ENCODE measurements around the gene BSG.
"Not testable (repeated sequence)": the region's sequence is repeated elsewhere in the genome, so short reads cannot be mapped to it uniquely, and the experiment has no call there.

The BSG gene

DNA sequence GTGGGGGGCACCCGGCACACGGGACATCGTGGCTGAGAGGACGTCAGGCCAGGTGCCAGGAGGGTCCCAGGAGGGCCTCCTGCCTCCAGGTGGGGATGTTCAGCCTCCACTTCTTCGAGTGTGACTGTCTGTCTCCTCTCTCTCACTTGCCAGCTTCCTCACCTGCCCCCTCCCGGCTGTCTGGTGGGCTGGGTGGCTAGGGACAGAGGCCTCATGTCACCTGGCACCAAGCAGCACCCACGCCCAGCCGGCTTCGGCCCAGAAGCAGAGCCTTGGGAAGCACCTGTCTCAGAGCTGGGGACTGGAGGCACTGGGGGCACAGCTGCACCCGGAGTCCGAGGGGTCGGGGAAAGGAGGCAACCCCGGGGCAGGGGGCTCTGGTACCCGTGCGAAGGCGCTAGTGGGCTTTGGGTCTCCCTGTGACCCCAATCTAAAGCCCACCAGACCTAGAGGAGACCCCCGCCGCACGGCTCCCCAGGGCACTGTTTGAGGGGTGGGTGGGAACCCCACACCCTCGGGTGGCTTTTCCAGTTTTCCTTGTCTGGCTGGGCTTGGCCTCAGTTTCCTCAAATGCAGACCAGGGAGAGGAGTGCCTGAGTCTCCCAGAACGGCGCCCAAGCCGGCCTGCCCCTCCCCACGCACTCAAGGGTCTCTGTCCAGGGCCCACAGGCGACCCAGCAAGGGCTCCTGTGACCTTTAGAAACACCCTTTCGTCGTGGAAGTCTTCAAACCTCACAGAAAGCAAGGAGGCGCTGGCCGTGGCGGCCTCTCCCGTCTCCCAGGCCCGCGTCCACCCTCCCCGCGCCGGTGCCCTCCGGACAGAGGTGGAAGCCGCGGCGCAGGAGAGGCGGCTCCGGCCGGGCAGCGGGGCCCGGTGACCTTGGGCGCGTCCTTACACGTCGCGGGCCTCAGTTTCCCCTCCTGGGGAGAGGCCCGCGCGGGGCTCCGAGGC, 16.6 kb downstream of the BSG start:
- no peak for DNase-seq

DNA sequence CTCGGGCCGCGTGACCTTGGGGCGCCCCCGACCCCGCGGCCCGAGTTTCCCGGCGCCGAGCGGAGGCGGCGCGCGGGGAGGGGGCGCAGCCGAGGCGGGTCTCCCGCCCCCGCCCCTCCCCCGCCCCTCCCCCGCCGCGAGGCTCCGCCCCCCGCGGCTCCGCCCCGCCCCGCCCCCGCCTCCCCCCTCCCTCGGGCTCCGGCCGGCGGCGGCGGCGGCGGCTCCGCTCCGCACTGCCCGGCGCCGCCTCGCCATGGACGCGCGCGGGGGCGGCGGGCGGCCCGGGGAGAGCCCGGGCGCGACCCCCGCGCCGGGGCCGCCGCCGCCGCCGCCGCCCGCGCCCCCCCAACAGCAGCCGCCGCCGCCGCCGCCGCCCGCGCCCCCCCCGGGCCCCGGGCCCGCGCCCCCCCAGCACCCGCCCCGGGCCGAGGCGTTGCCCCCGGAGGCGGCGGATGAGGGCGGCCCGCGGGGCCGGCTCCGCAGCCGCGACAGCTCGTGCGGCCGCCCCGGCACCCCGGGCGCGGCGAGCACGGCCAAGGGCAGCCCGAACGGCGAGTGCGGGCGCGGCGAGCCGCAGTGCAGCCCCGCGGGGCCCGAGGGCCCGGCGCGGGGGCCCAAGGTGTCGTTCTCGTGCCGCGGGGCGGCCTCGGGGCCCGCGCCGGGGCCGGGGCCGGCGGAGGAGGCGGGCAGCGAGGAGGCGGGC, 17.4 kb downstream of the BSG start, which contains the start of gene HCN2:
TSS of gene HCN2 (plus strand) at position 189 of the 703 bp plus-strand sequence. CDS start at position 254, 65 bp downstream.
- DNase-seq: no peak

DNA sequence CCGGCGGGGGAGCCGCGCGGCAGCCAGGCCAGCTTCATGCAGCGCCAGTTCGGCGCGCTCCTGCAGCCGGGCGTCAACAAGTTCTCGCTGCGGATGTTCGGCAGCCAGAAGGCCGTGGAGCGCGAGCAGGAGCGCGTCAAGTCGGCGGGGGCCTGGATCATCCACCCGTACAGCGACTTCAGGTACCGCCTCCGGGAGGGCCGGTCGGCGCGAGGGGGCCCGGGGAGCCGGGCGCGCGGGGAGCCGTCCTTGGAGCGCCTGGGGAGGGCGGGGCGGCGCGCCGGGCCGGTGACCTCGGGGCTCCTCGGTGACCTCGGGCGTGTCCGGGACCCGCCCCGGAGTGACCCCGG, 18.0 kb downstream of the BSG start:
- DNase-seq: no peak

DNA sequence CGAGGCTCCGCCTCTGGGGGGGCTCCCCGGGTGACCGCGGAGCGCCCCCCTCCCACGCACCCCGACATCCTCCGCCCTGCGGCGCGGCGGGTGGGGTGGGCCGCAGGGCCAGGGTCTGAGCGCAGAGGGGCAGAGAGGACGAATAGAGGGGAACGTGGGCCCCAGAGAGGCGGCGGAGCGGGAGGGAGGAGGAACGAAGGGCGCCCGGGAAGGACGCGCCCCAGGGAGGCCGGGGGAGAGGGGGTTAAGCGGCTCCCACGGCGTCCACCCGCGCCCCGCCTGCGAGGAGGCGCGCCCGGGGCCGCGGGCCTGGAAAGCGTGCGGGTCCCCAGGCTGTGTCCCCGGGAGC, 18.3 kb downstream of the BSG start:
- no peak for DNase-seq

DNA sequence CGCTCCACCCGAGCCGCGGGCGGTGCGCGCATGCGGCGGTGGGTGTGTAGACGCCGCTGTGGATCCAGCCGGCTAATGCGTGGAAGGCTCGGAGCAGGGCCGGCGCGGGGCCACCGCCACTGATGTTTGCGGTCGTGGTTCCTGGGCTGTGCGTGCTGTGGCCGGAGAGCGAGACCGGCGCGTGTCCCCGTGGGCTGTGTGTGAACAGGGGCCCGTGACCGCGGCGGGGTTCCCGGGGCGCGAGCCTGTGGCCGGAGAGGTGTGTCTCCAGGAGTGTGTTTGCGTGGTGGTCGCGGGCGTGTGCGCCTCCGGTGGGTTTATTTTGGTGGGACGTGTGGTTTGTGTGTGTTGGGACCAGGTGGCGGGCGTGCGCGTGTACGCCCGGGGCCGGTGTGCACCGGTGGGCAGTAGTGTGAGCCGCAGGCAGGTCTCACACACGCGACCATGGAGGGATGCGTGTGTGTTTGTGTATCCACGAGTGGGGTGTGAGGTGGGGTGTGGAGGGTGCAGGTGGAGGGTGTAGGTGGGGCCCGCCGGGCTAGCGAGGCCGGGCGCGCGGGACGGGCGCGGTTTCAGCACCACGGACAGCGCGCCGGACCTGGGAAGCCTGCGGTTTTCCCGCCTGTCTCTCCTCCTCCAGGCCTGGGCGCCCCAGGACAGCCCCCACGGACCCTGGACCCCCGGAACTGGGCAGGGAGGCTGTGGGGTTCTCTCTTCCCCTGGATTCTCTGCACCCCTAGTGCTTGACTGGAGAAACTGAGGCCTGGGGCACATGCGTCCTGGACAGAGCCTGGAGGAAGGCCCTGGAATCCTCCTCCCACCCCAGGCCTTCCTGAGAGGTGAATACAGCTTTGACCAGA, 18.9 kb downstream of the BSG start:
- DNase-seq: no peak

DNA sequence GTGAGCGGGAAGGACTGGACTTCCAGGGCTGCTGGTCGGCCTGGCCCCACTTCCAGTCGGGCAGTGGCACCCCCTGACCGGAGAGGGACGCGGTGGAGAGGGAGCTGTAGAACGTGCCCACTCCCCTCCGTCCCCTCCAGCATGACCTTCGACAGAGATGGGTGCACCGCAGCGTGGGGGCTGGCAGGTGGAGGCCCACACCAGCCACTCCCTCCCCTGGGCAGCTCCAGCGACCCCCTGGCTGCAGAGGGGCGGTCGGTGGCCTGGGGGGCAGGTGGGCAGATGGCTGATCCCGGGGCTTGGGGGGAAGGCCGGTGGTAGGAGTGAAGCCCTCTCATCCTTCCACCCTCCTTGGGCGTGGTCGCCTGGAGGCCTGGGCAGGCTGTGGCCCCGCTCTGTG, 19.7 kb downstream of the BSG start:
- DNase-seq: no peak

DNA sequence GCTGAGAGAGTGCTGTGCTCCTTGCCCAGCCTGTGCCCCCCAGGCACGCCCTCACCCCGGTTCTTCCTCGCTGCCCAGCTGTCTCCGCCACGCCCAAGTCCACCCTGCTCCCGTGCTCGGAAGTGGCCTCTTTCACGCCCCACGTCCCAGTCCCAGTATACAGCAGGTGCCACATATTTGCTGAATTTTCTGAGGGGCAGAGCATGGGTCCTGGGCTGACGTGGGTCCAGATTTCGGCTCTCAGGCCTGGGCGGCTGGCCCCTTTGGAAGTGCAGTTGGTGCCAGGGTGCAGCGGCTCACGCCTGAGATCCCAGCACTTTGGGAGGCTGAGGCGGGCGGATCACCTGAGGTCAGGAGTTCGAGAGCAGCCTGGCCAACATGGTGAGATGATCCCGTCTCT, 20.7 kb downstream of the BSG start:
- no peak for DNase-seq

DNA sequence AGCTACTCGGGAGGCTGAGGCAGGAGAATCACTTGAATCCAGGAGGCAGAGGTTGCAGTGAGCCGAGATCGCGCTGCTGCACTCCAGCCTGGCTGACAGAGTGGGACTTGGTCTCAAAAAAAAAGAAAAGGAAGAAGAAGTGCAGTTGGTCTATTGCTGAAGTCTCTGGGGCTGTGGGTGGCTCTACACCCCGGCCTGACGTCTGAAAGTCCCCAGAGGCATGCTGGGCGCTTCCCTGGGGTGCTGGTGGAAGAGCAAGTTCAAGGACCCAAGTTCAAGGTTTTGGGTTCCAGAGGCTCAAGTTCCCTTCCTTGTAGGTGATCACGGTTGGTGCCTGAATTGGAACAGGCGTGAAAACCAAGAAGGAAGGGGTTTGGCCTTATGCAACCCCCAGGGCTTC, 21.1 kb downstream of the BSG start:
- DNase-seq: no peak

DNA sequence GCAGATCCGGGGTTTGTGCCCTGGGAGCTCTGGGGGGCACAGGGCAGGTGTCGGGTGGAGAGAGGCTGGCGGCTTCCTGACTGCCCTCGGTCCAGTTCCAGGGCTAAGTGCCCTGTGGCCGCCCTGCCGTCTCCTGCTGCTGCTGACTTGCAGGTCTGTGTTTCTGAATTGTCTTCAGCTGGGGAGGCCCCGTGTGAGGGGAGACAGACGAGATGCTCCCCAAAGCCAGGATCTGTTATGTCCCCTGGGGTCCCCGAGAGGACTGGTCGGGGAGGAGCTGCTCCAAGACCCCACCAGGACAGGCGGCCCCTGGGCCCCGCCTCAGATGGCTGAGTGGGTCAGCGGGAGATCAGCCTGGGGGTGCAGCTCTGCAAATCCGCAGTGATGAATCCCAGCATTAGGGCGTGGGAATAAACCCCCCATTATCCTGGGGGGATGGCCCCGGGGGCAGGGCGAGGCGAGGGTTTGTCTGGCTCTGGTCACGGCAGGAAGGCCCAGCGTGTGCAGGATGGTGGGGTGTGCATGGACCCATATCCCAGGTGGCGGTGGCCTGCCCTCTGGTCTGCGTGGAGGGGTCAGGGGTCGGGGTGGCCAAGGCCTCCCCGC, 22.0 kb downstream of the BSG start:
- no peak for DNase-seq

DNA sequence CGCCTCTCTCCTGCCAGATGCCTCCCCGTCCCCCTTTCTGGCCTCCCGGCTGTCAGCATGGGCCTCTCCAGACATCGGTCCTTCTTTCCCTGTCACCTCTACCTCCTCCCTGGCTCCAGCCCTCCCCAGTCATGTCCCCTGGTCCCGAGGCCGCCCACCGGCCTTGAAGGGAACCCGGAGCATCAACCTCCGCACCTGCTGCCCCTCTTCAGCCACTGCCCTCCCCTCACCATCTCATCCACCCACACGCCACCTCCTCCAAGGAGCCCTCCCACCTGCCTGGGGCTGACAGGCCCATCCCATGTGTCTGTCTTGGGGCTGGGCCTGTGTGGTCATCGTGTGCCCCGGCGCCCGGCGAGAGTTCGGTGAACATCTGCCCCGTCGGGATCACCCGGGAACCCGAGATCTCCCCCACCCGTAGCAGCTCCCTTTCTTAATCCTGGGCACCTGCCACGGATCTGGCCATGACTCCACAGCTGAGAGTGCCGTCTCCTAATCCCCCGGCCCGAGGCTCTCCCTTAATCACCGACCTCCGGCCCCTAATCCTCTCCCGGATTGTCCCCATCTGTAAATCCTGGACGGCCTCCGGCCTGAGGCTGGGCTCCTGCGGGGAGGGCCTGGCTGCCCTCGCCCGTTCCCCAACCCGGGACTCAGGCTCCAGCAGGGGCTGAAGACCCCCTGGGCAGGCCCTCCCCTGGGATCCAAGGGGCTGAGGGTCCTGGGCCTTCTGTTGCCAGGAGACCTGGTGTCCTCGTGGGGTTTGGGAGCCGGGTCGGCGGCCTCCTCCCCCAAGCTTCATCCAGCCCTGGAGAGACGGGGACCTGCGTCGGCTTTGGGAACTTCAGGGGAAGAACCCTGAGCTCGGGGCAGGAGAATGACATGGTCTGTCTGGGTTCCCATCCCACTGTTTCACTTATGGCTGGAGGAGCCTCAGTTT, 23.2 kb downstream of the BSG start:
- DNase-seq: no peak

DNA sequence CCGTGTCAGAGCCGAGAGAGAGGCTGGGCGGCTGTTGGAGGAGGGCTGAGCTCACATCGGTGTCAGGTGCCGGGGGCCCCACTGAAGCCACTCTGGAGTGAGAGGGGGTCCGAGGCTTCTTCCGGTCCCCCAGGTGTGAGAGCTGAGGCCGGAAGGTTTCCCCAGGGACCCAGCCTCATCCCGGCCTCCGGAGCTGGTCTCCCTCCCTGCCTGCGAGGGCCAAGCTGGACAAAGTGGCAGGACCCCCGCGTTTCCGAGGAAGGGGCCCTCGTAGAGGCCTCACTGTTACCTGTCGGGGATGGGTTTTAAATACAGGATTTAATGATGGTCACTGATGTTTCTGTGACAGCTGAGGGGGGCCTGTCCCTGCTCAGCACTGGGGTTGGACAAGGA, 23.9 kb downstream of the BSG start:
- no peak for DNase-seq

DNA sequence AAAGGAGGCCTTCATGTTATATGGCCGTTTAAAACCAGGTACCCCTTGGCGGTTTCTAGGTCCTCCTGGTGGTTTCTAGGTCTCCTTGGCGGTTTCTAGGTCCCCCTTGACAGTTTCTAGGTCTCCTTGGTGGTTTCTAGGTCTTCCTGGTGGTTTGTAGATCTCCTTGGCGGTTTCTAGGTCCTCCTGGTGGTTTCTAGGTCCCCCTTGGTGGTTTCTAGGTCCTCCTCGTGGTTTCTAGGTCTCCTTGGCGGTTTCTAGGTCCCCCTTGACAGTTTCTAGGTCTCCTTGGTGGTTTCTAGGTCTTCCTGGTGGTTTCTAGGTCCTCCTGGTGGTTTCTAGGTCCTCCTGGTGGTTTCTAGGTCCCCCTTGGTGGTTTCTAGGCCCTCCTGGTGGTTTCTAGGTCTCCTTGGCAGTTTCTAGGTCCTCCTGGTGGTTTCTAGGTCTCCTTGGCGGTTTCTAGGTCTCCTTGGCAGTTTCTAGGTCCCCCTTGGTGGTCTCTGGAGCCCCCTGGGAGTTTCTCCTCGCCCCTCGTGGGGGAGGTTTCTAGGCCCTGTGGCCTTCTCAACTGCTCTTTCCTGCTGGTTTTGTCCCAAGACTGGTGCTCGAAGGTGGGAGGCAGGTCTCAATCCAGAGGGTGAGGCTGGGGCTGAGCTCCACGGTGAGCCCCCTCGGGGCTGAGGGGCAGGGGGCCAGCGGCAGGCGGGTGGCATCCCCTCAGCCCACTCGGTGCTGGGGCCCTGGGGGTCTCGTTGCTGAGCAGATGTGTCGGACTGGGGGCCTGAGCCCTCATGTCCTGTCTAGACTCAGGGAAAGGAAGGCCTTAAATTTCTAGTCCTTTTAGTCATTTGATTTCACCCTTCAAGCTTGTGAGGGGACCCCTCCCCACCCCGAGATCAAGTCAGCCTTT, 25.3 kb downstream of the BSG start:
- no peak for DNase-seq

DNA sequence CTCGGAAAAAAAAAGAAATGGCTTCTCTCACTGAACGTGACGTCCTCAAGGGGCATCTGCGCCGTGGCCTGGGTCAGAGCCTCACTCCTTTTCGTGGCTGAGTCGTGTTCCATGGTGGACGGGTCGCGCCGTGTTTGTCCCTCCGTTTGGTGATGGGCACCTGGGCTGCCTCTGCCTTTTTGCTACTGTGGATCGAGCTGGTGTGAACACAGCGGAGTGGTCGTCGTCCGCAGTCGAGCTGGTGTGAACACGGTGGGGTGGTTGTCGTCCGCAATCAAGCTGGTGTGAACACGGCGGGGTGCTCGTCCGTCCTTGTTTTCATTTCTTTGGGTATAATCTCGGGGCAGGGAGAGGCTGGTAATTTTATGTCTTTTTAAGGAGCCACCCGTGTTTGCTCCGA, 28.9 kb downstream of the BSG start:
- no peak for DNase-seq

DNA sequence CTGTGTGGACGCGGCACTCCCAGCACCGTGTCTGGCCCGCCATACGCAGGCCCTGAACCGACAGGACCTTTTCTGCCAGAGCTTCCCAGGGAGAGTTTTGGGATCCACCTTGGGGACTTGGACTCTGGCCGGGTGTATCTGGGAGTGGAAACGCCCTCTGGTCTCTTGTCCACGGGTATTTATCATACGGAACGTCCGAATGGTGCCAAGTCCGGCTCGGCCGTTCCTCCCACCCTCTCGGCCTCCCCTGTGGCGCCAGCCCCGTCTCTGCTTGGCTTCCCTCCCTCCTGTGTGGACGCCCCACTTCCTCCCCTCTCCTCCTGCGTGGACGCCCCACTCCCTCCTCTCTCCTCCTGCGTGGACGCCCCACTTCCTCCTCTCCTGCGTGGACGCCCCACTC, 29.4 kb downstream of the BSG start:
- no peak for DNase-seq

DNA sequence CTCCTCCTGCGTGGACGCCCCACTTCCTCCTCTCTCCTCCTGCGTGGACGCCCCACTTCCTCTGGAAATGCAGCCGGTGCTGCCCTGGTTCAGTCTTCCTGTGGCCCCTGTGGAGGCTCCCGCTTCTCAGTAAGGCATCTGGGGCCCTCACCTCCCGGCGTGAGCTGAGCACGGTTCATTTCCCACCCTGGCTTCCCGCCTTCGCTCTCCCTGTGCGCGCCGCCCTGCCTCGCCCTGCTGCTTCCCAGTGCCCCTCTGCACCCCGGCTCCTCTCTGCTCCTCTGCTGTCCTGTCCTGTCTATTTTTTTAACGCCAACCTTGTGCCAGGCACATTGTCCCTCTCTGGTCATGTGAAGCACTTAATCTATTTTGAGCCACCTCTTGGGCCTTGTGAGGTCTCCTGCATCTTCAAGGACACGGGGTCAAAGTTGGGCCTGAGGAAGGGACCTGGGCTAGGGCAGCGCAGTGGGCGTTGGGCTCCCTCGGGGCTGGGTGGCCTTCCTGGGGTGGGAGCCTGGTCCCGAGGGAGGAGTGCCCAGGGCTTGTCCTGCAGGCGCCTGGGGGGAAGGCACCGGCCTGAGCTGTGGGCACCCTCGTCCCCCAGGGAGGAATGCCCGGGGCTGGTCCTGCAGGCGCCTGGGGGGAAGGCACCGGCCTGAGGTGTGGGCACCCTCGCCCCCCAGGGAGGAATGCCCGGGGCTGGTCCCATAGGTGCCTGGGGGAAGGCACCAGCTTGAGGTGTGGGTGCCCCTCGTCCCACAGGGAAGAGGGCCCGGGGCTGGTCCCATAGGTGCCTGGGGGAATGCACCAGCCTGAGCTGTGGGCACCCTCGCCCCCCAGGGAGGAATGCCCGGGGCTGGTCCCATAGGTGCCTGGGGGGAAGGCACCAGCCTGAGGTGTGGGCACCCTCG, 30.2 kb downstream of the BSG start:
- no peak for DNase-seq

DNA sequence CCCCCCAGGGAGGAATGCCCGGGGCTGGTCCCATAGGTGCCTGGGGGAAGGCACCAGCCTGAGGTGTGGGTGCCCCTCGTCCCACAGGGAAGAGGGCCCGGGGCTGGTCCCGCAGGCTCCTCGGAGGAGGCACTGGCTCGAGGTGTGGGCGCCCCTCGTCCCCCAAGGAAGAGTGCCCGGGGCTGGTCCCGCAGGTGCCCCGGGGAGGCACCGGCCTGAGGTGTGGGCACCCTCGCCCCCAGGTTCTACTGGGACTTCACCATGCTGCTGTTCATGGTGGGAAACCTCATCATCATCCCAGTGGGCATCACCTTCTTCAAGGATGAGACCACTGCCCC, 30.9 kb downstream of the BSG start:
- not testable (repeated sequence) for DNase-seq

DNA sequence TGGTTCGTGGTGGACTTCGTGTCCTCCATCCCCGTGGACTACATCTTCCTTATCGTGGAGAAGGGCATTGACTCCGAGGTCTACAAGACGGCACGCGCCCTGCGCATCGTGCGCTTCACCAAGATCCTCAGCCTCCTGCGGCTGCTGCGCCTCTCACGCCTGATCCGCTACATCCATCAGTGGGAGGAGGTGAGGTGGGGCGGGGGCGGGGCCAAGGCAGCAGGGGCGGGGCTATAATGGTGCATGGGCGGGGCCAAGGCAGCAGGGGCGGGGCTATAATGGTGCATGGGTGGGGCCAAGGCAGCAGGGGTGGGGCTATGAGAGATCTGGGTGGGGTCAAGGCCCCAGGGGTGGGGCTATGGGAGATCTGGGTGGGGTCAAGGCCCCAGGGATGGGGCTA, 31.4 kb downstream of the BSG start:
- not testable (repeated sequence) for DNase-seq

DNA sequence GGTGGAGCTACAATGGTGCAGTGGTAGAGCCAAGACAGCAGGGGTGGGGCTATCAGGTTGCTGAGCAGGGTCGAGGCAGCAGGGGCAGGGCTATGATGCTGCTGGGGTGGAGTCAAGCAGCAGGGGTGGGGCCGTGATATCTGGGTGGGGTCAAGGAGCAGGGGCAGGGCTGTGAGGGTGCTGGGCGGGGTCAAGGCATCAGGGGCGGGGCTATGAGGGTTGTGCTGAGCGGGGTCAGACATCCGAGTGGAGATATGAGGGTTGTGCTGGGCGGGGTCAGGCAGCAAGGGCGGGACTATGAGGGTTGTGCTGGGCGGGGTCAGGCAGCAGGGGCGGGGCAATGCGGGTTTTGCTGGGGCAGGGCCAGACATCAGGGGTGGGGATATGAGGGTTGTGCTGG, 32.0 kb downstream of the BSG start:
- DNase-seq: no peak

DNA sequence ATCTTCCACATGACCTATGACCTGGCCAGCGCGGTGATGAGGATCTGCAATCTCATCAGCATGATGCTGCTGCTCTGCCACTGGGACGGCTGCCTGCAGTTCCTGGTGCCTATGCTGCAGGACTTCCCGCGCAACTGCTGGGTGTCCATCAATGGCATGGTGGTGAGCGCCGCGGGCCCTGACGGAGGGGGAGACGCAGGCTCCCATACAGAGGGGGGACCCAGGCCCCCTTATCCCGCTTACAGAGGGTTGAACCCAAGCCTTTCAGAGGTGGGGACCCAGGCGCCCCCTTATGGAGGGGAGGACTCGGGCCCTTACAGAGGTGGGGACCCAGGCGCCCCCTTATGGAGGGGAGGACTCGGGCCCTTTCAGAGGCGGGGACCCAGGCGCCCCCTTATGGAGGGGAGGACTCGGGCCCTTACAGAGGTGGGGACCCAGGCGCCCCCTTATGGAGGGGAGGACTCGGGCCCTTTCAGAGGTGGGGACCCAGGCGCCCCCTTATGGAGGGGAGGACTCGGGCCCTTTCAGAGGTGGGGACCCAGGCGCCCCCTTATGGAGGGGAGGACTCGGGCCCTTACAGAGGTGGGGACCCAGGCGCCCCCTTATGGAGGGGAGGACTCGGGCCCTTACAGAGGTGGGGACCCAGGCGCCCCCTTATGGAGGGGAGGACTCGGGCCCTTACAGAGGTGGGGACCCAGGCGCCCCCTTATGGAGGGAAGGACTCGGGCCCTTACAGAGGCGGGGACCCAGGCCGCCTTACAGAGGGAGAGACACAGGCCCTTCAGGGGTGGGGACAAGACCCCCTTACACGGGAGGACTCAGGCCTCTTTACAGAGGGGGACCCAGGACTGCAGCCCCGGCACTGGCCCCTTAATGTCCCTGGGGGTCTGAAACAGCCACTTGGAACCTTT, 32.9 kb downstream of the BSG start:
- not testable (repeated sequence) for DNase-seq

Measured in NCI-H2029 treated with DMSO at 0.1 percent for 48 hours (cell line).